ENCODE measurements around the gene CYTH1.
A peak's percentile ranks its signal among the peaks of the same experiment; 100 is the strongest.

CYTH1 gene

GRCh38 chr17:78739331-78739931 is 42.6 kb downstream of the CYTH1 start:
- TF ChIP-seq NFIC (IDR thresholded peaks at IDR 0.05) (no peak), EP300 (IDR thresholded peaks at IDR 0.05; ENCODE audit: borderline replicate concordance) (no peak), ZBTB7A (IDR thresholded peaks at IDR 0.05; ENCODE audit: low read depth) (no peak), MAX (IDR thresholded peaks at IDR 0.05) (no peak), CREB1 (IDR thresholded peaks at IDR 0.05; ENCODE audit: low read depth) (no peak), TEAD4 (IDR thresholded peaks at IDR 0.05) (no peak), TCF12 (IDR thresholded peaks at IDR 0.05; ENCODE audit: low read depth) (no peak), RAD21 (IDR thresholded peaks at IDR 0.05; ENCODE audit: low read depth) (no peak), FOXM1 (IDR thresholded peaks at IDR 0.05; ENCODE audit: borderline replicate concordance, low read depth) (no peak), CEBPB (IDR thresholded peaks at IDR 0.05) (no peak), REST (IDR thresholded peaks at IDR 0.05; ENCODE audit: low read depth) (no peak), YY1 (IDR thresholded peaks at IDR 0.05; ENCODE audit: low read depth) (no peak), EGR1 (IDR thresholded peaks at IDR 0.05) (no peak), TAF1 (IDR thresholded peaks at IDR 0.05; ENCODE audit: low read depth) (no peak), USF1 (IDR thresholded peaks at IDR 0.05) (no peak)

GRCh38 chr17:78738698-78739097 is 43.4 kb downstream of the CYTH1 start:
- TF ChIP-seq YY1 (IDR thresholded peaks at IDR 0.05; ENCODE audit: low read depth) (no peak), TCF12 (IDR thresholded peaks at IDR 0.05; ENCODE audit: low read depth) (no peak), USF1 (IDR thresholded peaks at IDR 0.05) (no peak), NFIC (IDR thresholded peaks at IDR 0.05) (no peak), REST (IDR thresholded peaks at IDR 0.05; ENCODE audit: low read depth) (no peak), ZBTB7A (IDR thresholded peaks at IDR 0.05; ENCODE audit: low read depth) (no peak), CEBPB (IDR thresholded peaks at IDR 0.05) (no peak), MAX (IDR thresholded peaks at IDR 0.05) (no peak), FOXM1 (IDR thresholded peaks at IDR 0.05; ENCODE audit: borderline replicate concordance, low read depth) (no peak), CREB1 (IDR thresholded peaks at IDR 0.05; ENCODE audit: low read depth) (no peak)

- no peak for TF ChIP-seq YY1 (IDR thresholded peaks at IDR 0.05; ENCODE audit: low read depth)
- no peak for TF ChIP-seq EGR1 (IDR thresholded peaks at IDR 0.05)
- no peak for TF ChIP-seq REST (IDR thresholded peaks at IDR 0.05; ENCODE audit: low read depth)
- TF ChIP-seq EP300 (IDR thresholded peaks at IDR 0.05; ENCODE audit: borderline replicate concordance): no peak
Measured at GRCh38 chr17:78738278-78738677, 43.8 kb downstream of the CYTH1 start.

GRCh38 chr17:78737332-78737731 is 44.7 kb downstream of the CYTH1 start:
- TF ChIP-seq TCF12 (IDR thresholded peaks at IDR 0.05; ENCODE audit: low read depth) (no peak), EGR1 (IDR thresholded peaks at IDR 0.05) (no peak), TEAD4 (IDR thresholded peaks at IDR 0.05) (no peak), TAF1 (IDR thresholded peaks at IDR 0.05; ENCODE audit: low read depth) (no peak)

GRCh38 chr17:78736526-78737079 is 45.5 kb downstream of the CYTH1 start:
- TF ChIP-seq NFIC (IDR thresholded peaks at IDR 0.05): peak; percentile 50; the same call in 1 of the 2 replicates
- no peak for TF ChIP-seq TEAD4 (IDR thresholded peaks at IDR 0.05)
- peak; percentile 51; the same call in 1 of the 2 replicates for TF ChIP-seq TAF1 (IDR thresholded peaks at IDR 0.05; ENCODE audit: low read depth)
- TF ChIP-seq TCF12 (IDR thresholded peaks at IDR 0.05; ENCODE audit: low read depth): peak; percentile 37; the same call in 1 of the 2 replicates
- peak; percentile 58; the same call in 1 of the 2 replicates for TF ChIP-seq MAX (IDR thresholded peaks at IDR 0.05)

Data from Ishikawa (cell line).